PC-9 (cell line): ENCODE data around the gene PRSS22. TPM values are rescaled to one million over a fixed set of nuclear protein-coding genes. Genes with fewer than 3 reads are reported as not detected.

Experiments
- BruUV-seq: library from RNA; stranded (reverse); fragments of 400-500 nt; replicated peaks from 2 replicates; lab custom pipeline; 2021; lab: Mats Ljungman, UMichigan
- CTCF ChIA-PET: fragments of 300-600 bp; sonication (Branson Sonifier 250); formaldehyde crosslinking; loops from one replicate; lab custom pipeline; 2022; ENCODE audit warnings: antibody characterized with exemption; lab: Charles Lee
- POLR2A ChIA-PET: fragments of 300-600 bp; sonication (Branson Sonifier 250); formaldehyde crosslinking; loops from one replicate; lab custom pipeline; 2022; ENCODE audit warnings: antibody characterized with exemption; ENCODE audit not compliant: unreplicated experiment; lab: Charles Lee
- DNase-seq, 2 experiments: peaks; one replicate each; pipeline versions ENCODE4 v3.0.0 to v3.0.0-alpha.2; 2015 to 2022; ENCODE audit warnings: mixed read lengths in 1 of 2
- H2AFZ ChIP-seq: fragments of 200-600 bp; sonication (generic); 2 replicates; pipeline ENCODE4 v1.8.1; 2017; ENCODE audit warnings: antibody characterized with exemption
- H3F3A ChIP-seq: fragments of 200-600 bp; sonication (generic); 2 replicates; pipeline ENCODE4 v1.8.1; 2017; ENCODE audit warnings: antibody characterized with exemption, mild to moderate bottlenecking, low read depth; ENCODE audit not compliant: insufficient read depth
- H3K27ac ChIP-seq: fragments of 200-600 bp; sonication (generic); 2 replicates; pipeline ENCODE4 v1.6.1; 2016; ENCODE audit warnings: mixed run types
- H3K27me3 ChIP-seq: fragments of 200-600 bp; sonication (generic); 2 replicates; pipeline ENCODE4 v1.6.1; 2016; ENCODE audit warnings: low read depth, mixed run types; ENCODE audit not compliant: insufficient read depth
- H3K36me3 ChIP-seq: fragments of 200-600 bp; sonication (generic); 2 replicates; pipeline ENCODE4 v1.6.1; 2016; ENCODE audit warnings: low read depth, mixed run types
- H3K4me1 ChIP-seq: fragments of 200-600 bp; sonication (generic); replicated peaks from 2 replicates; pipeline ENCODE4 v1.6.1; 2016; ENCODE audit warnings: mixed run types; ENCODE audit not compliant: insufficient read depth
- H3K4me2 ChIP-seq: fragments of 200-600 bp; sonication (generic); 2 replicates; pipeline ENCODE4 v1.6.1; 2017; ENCODE audit warnings: mixed run types
- H3K4me3 ChIP-seq: fragments of 200-600 bp; sonication (generic); 2 replicates; pipeline ENCODE4 v1.6.1; 2016; ENCODE audit warnings: mixed run types
- H3K79me2 ChIP-seq: fragments of 200-600 bp; sonication (generic); 2 replicates; pipeline ENCODE4 v1.6.1; 2017; ENCODE audit warnings: low read depth, mixed run types
- H3K9me2 ChIP-seq: fragments of 200-600 bp; sonication (generic); 2 replicates; pipeline ENCODE4 v1.8.1; 2017; ENCODE audit warnings: mild to moderate bottlenecking; ENCODE audit not compliant: insufficient read depth
- H3K9me3 ChIP-seq: fragments of 200-600 bp; sonication (generic); 2 replicates; pipeline ENCODE4 v1.8.1; 2016; ENCODE audit warnings: low read depth; ENCODE audit not compliant: insufficient read depth
- H4K20me1 ChIP-seq: fragments of 200-600 bp; sonication (generic); 2 replicates; pipeline ENCODE4 v1.8.1; 2017; ENCODE audit not compliant: insufficient read depth
- CTCF ChIP-seq: fragments of 200-600 bp; sonication (generic); conservative IDR thresholded peaks from 2 replicates; pipeline ENCODE4 v1.6.1; 2017; ENCODE audit warnings: mixed run types, antibody characterized with exemption, mild to moderate bottlenecking, moderate library complexity
- EZH2 ChIP-seq: fragments of 200-600 bp; sonication (generic); IDR thresholded peaks from 2 replicates; pipeline ENCODE4 v1.8.0; 2017; ENCODE audit warnings: antibody characterized with exemption, low read depth
- intact Hi-C: fragments of 100-400 bp; cut with micrococcal nuclease; formaldehyde crosslinking; loops from one replicate; pipeline ENCODE4 v1.10.0; 2022; ENCODE audit not compliant: unreplicated experiment
- total RNA-seq: library from RNA; stranded (reverse); gene quantifications from 2 replicates; pipeline ENCODE4 v1.2.3, GENCODE V29; 2021

PRSS22 gene
- total RNA-seq, 1 experiment from 2014 or later = 99.7 TPM

- Histone ChIP-seq H4K20me1 (no peaks in the 10 kb centered on the region), H3K9me2 (no peaks in the 10 kb centered on the region), H3K27ac (peak within 1 kb of the TSS; percentile 53; the same call in 1 of the 2 replicates), H3K4me3 (no peak within 1 kb of the TSS), H3K79me2 (no peaks in the 10 kb centered on the region), H3K36me3 (no peaks in the 10 kb centered on the region), H3K27me3 (no peaks in the 10 kb centered on the region), H2AFZ (peak within 1 kb of the TSS; percentile 44; the same call in 1 of the 2 replicates), H3K4me2 (peak within 1 kb of the TSS; percentile 65), H3K9me3 (no peaks in the 10 kb centered on the region), H3K4me1 (peaks cover 14% of the 10 kb centered on the region), H3F3A (peaks cover 17% of the 10 kb centered on the region; the same call in 1 of the 2 replicates)
- intact Hi-C loops = loop anchor here (1.0 kb wide), 2 partner anchors 29 to 51 kb away; partner anchors contain the start of gene PRSS22
- ChIA-PET POLR2A (interaction anchor here (0.6 to 0.7 kb wide), 2 partner anchors 24 to 85 kb away, joined by 3 to 4 read pairs; no protein-coding TSS in a partner anchor), CTCF (interaction anchor here (0.7 kb wide), 1 partner anchor 47 kb away, joined by 3 read pairs; no protein-coding TSS in a partner anchor)
- DNase-seq = peak; percentile 77
- TF ChIP-seq CTCF (no peak), EZH2 (no peak)
- BruUV-seq = no TSS peak
Measured at GRCh38 chr16:2829501-2830354, 28.2 kb downstream of the PRSS22 start, which contains the start of gene ZG16B. Gene ZG16B, plus strand, starts transcription at chr16:2830303. Its CDS starts 139 bp downstream, at chr16:2830442.

GRCh38 chr16:2828876-2829430, 29.0 kb downstream of the PRSS22 start:
- CTCF ChIA-PET = no interaction called here
- no peak for DNase-seq
- POLR2A ChIA-PET = no interaction called here
- H3K4me3 ChIP-seq = no peak overlapping the region
- no peaks in the 10 kb centered on the region for H3K36me3 ChIP-seq
- peaks cover 20% of the 10 kb centered on the region; the same call in 1 of the 2 replicates for H3F3A ChIP-seq
- H3K79me2 ChIP-seq = no peaks in the 10 kb centered on the region
- no peaks in the 10 kb centered on the region for H3K9me2 ChIP-seq
- no peak overlapping the region for H3K4me2 ChIP-seq
- no TSS peak for BruUV-seq
- TF ChIP-seq CTCF (no peak), EZH2 (no peak)
- H3K27ac ChIP-seq = no peak overlapping the region
- H2AFZ ChIP-seq = no peak overlapping the region
- intact Hi-C loops = no loop called here
- H3K27me3 ChIP-seq = no peaks in the 10 kb centered on the region
- H3K9me3 ChIP-seq = no peaks in the 10 kb centered on the region
- no peaks in the 10 kb centered on the region for H4K20me1 ChIP-seq
- peaks cover 14% of the 10 kb centered on the region for H3K4me1 ChIP-seq

- Histone ChIP-seq H2AFZ (no peak overlapping the region), H3K4me3 (no peak overlapping the region), H3K4me2 (no peak overlapping the region), H3K9me2 (no peaks in the 10 kb centered on the region), H3K36me3 (no peaks in the 10 kb centered on the region), H4K20me1 (no peaks in the 10 kb centered on the region), H3K79me2 (no peaks in the 10 kb centered on the region), H3K27ac (no peak overlapping the region), H3K9me3 (no peaks in the 10 kb centered on the region), H3F3A (peaks cover 20% of the 10 kb centered on the region; the same call in 1 of the 2 replicates), H3K27me3 (no peaks in the 10 kb centered on the region), H3K4me1 (peaks cover 14% of the 10 kb centered on the region)
- no peak for TF ChIP-seq EZH2
- TF ChIP-seq CTCF = no peak
- CTCF ChIA-PET = no interaction called here
- POLR2A ChIA-PET = no interaction called here
- DNase-seq = no peak
- intact Hi-C loops = no loop called here
- no TSS peak for BruUV-seq
Measured at GRCh38 chr16:2828521-2828840, 29.5 kb downstream of the PRSS22 start.
